IMR-90 (cell line): Measurements from ENCODE around the gene LENEP. TPM values are rescaled to one million over a fixed set of nuclear protein-coding genes. Genes with fewer than 3 reads are reported as not detected.

Experiments
- ATAC-seq: fragments of 200-7000 bp; cut with Tn5 transposase; 2 replicates; pipeline ENCODE4 v1.9.1; 2020; ENCODE audit warnings: low read depth, mild to moderate bottlenecking, moderate library complexity
- BruUV-seq: library from RNA; stranded (reverse); fragments of 400-500 nt; replicated peaks from 2 replicates; lab custom pipeline; 2021; lab: Mats Ljungman, UMichigan
- CTCF ChIA-PET: fragments of 300-600 bp; formaldehyde crosslinking; extraction: SDS; loops from one replicate; lab custom pipeline; 2021; ENCODE audit warnings: antibody characterized with exemption; lab: Yijun Ruan, JAX
- POLR2A ChIA-PET: fragments of 300-600 bp; sonication (Branson Sonifier 250); formaldehyde crosslinking; loops from one replicate; lab custom pipeline; 2022; ENCODE audit warnings: antibody characterized with exemption; ENCODE audit not compliant: unreplicated experiment; lab: Charles Lee
- DNase-seq: peaks from one replicate; pipeline ENCODE4 v3.0.0; 2013
- H2AFZ ChIP-seq: replicated peaks from 2 replicates; pipeline ENCODE3; 2013; ENCODE audit warnings: low read length, mild to moderate bottlenecking; ENCODE audit not compliant: poor library complexity
- H2AK5ac ChIP-seq: 2 replicates; pipeline ENCODE4 v1.6.1; 2013; ENCODE audit warnings: low read depth, low read length, inconsistent platforms
- H2AK9ac ChIP-seq: replicated peaks from 2 replicates; pipeline ENCODE3; 2013; ENCODE audit warnings: mild to moderate bottlenecking, low read depth, low read length, moderate library complexity; ENCODE audit not compliant: poor library complexity
- H2BK120ac ChIP-seq: 2 replicates; pipeline ENCODE4 v1.6.1; 2013; ENCODE audit warnings: low read depth, low read length, inconsistent platforms
- H2BK15ac ChIP-seq: 3 replicates; pipeline ENCODE4 v1.6.1; 2013; ENCODE audit warnings: low read depth, low read length, inconsistent platforms
- H2BK20ac ChIP-seq: 2 replicates; pipeline ENCODE4 v1.6.1; 2013; ENCODE audit warnings: low read depth, mild to moderate bottlenecking, inconsistent platforms, low read length, moderate library complexity
- H2BK5ac ChIP-seq: 2 replicates; pipeline ENCODE4 v1.6.1; 2013; ENCODE audit warnings: mild to moderate bottlenecking, low read depth, low read length, inconsistent platforms; ENCODE audit not compliant: poor library complexity, severe bottlenecking
- H3K14ac ChIP-seq: replicated peaks from 2 replicates; pipeline ENCODE4 v1.6.1; 2013; ENCODE audit warnings: low read depth, low read length, inconsistent platforms
- H3K18ac ChIP-seq: 2 replicates; pipeline ENCODE4 v1.6.1; 2013; ENCODE audit warnings: low read depth, low read length, control low read depth
- H3K23ac ChIP-seq: 2 replicates; pipeline ENCODE4 v1.6.1; 2013; ENCODE audit warnings: low read depth, low read length, inconsistent platforms
- H3K27ac ChIP-seq: 2 replicates; pipeline ENCODE4 v1.5.1; 2013; ENCODE audit warnings: mild to moderate bottlenecking, control low read depth, low read length; ENCODE audit not compliant: insufficient read depth
- H3K27me3 ChIP-seq: 2 replicates; pipeline ENCODE4 v1.6.1; 2013; ENCODE audit warnings: low read length; ENCODE audit not compliant: control insufficient read depth, insufficient read depth
- H3K36me3 ChIP-seq: 2 replicates; pipeline ENCODE4 v1.6.1; 2013; ENCODE audit warnings: low read length, mixed read lengths; ENCODE audit not compliant: control insufficient read depth, insufficient read depth
- H3K4ac ChIP-seq: 2 replicates; pipeline ENCODE4 v1.6.1; 2013; ENCODE audit warnings: low read depth, low read length, inconsistent platforms
- H3K4me1 ChIP-seq: 2 replicates; pipeline ENCODE4 v1.6.1; 2013; ENCODE audit warnings: low read length, mixed read lengths; ENCODE audit not compliant: control insufficient read depth, insufficient read depth
- H3K4me2 ChIP-seq: 2 replicates; pipeline ENCODE4 v1.6.1; 2013; ENCODE audit warnings: low read depth, mild to moderate bottlenecking, control low read depth, low read length, moderate library complexity
- H3K4me3 ChIP-seq: 2 replicates; pipeline ENCODE4 v1.5.1; 2013; ENCODE audit warnings: low read depth, mild to moderate bottlenecking, control low read depth, low read length, moderate library complexity; ENCODE audit not compliant: insufficient read depth
- H3K56ac ChIP-seq: 2 replicates; pipeline ENCODE4 v1.6.1; 2013; ENCODE audit warnings: low read length, inconsistent platforms; ENCODE audit not compliant: insufficient read depth; ENCODE audit errors: extremely low read depth
- H3K79me1 ChIP-seq, 2 experiments: 2 replicates each; pipeline ENCODE4 v1.6.1; 2013; ENCODE audit warnings: low read length in 2 of 2, inconsistent platforms in 1 of 2, low read depth in 1 of 2
- H3K9ac ChIP-seq: 2 replicates; pipeline ENCODE4 v1.6.1; 2013; ENCODE audit warnings: low read depth, low read length, control low read depth
- H3K9me1 ChIP-seq: 2 replicates; pipeline ENCODE4 v1.6.1; 2013; ENCODE audit warnings: low read length, inconsistent platforms; ENCODE audit not compliant: insufficient read depth
- H3K9me3 ChIP-seq: 2 replicates; pipeline ENCODE4 v1.6.1; 2013; ENCODE audit warnings: low read length; ENCODE audit not compliant: control insufficient read depth, insufficient read depth
- H4K20me1 ChIP-seq: 2 replicates; pipeline ENCODE4 v1.6.1; 2013; ENCODE audit warnings: low read length, inconsistent platforms; ENCODE audit not compliant: insufficient read depth
- H4K5ac ChIP-seq: 2 replicates; pipeline ENCODE4 v1.6.1; 2013; ENCODE audit warnings: mild to moderate bottlenecking, low read depth, low read length, control low read depth
- H4K8ac ChIP-seq, 2 experiments: 2 replicates each; pipeline ENCODE4 v1.6.1; 2013; ENCODE audit warnings: low read depth in 2 of 2, low read length in 2 of 2, control low read depth in 1 of 2, inconsistent platforms in 1 of 2
- H4K91ac ChIP-seq: 2 replicates; pipeline ENCODE4 v1.6.1; 2013; ENCODE audit warnings: low read depth, low read length, inconsistent platforms; ENCODE audit not compliant: insufficient read depth
- BHLHE40 ChIP-seq: fragments of 150-350 bp; IDR thresholded peaks from 2 replicates; pipeline ENCODE4 v1.6.1; 2016; ENCODE audit warnings: mild to moderate bottlenecking, low read depth, low read length
- MXI1 ChIP-seq: IDR thresholded peaks from 2 replicates; pipeline ENCODE4 v1.6.1; 2012; ENCODE audit warnings: low read depth, mild to moderate bottlenecking, low read length, moderate library complexity, borderline replicate concordance
- NFE2L2 ChIP-seq: fragments of 150-350 bp; IDR thresholded peaks from 2 replicates; pipeline ENCODE4 v1.6.1; 2016; ENCODE audit warnings: low read depth, mild to moderate bottlenecking, low read length
- RAD21 ChIP-seq: IDR thresholded peaks from 2 replicates; pipeline ENCODE4 v1.6.1; 2012; ENCODE audit warnings: low read length, improper control_type of control experiment
- RCOR1 ChIP-seq: IDR thresholded peaks from 2 replicates; pipeline ENCODE4 v1.6.1; 2012; ENCODE audit warnings: mild to moderate bottlenecking, low read length, improper control_type of control experiment; ENCODE audit not compliant: insufficient replicate concordance
- RFX5 ChIP-seq: IDR thresholded peaks from 2 replicates; pipeline ENCODE4 v1.8.0; 2012; ENCODE audit warnings: low read depth, mild to moderate bottlenecking, low read length, moderate library complexity
- WGBS, 2 experiments: methylation state at CpG; one replicate each; pipeline versions ENCODE4 v1.1.5 to v1.1.7; 2013; ENCODE audit warnings: missing lambda C conversion rate in 2 of 2; ENCODE audit not compliant: insufficient read length in 1 of 2; ENCODE audit errors: extremely low coverage in 2 of 2; 5-methylcytosine and 5-hydroxymethylcytosine counted together
- dilution Hi-C: fragments of 300-500 bp; cut with HindIII; formaldehyde crosslinking; loops from one replicate; pipeline ENCODE4 v1.14.3; 2018; ENCODE audit warnings: low sequenced_read_pairs; ENCODE audit not compliant: unreplicated experiment
- in situ Hi-C: fragments of 300-500 bp; cut with MboI; formaldehyde crosslinking; loops from 3 replicates; pipeline ENCODE4 v1.14.3; 2019; ENCODE audit warnings: low sequenced_read_pairs, inconsistent platforms, mixed read lengths
- intact Hi-C: fragments of 100-400 bp; cut with micrococcal nuclease; formaldehyde crosslinking; loops from 2 replicates; pipeline ENCODE4 v1.10.0; 2022
- polyA plus RNA-seq, 3 experiments: library from polyadenylated mRNA; depleted of rRNA; stranded (reverse); fragments of >200 nt; gene quantifications; 2 replicates each; pipeline ENCODE4 v1.2.3, GENCODE V29; 2012; ENCODE audit warnings: low replicate concordance in 1 of 3
- total RNA-seq: library from RNA; depleted of rRNA; stranded (reverse); fragments of >200 nt; gene quantifications from 2 replicates; pipeline ENCODE4 v1.2.3, GENCODE V29; 2012
- TF ChIP-seq, protein P1 (sequence below): fragments of 150-350 bp; IDR thresholded peaks from 2 replicates; pipeline ENCODE4 v1.6.1; 2016; ENCODE audit warnings: low read depth, mild to moderate bottlenecking, low read length, moderate library complexity, borderline replicate concordance
- TF ChIP-seq, protein P2 (sequence below): fragments of 150-350 bp; IDR thresholded peaks from 2 replicates; pipeline ENCODE4 v1.6.1; 2017; ENCODE audit warnings: mild to moderate bottlenecking, antibody characterized with exemption, low read length, low read depth

The LENEP gene
- total and polyA plus RNA-seq, 2 of the 4 experiments (the other 2 are of a cell fraction): not detected

DNA sequence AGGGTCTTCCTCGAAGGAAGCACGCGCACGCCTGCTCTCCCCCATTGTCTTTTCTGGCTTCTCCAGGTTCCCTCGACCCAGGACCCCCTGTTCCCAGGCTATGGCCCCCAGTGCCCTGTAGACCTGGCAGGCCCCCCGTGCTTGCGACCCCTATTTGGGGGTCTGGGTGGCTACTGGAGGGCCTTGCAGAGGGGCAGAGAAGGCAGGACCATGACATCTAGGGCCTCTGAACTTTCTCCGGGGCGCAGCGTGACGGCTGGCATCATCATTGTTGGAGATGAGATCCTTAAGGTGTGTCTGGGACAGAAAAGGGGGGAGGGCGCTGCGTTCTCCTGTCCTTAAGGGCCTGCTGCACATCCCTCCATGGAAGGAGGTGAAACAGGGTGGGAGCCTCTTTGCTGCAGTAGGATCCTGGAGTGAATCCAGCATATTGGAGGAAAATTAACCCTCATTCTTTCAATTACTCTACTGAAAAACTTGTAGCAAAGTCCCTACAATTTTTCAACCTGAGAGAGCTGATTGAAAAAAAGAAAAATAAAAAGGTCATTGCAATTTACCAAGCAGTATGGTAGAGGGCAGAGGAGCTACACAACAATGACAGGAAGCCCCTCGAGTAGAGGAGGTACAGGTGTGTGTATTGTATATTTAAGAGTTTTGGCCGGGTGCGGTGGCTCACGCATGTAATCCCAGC lies 9.5 kb upstream of the LENEP start:
- BruUV-seq: no TSS peak
- Histone ChIP-seq H3K14ac (no peak overlapping the region; the same call in 1 of the 2 replicates), H2AK5ac (peak overlapping the region; percentile 7; the same call in 1 of the 2 replicates), H3K27me3 (no peaks in the 10 kb centered on the region), H3K9me3 (no peaks in the 10 kb centered on the region), H3K23ac (peak overlapping the region; percentile 72; the same call in 1 of the 2 replicates), H4K20me1 (peaks cover 6% of the 10 kb centered on the region; the same call in 1 of the 2 replicates), H2AFZ (peak overlapping the region; percentile 12), H3K79me1 (peaks cover 16 to 55% of the 10 kb centered on the region in 2 experiments; a peak in 3 of 4 replicates), H3K4me2 (peak overlapping the region; percentile 76), H3K9me1 (0 out of 2 replicates have a peak, but pooled peaks cover 3% of the 10 kb centered on the region), H2AK9ac (peak overlapping the region; percentile 88), H3K27ac (peak overlapping the region; percentile 3; the same call in 1 of the 2 replicates), H3K36me3 (peaks cover 13% of the 10 kb centered on the region), H3K4me1 (peaks cover 3% of the 10 kb centered on the region), H4K91ac (peak overlapping the region; percentile 49), H3K56ac (peak overlapping the region; percentile 80; the same call in 1 of the 2 replicates), H3K4ac (peak overlapping the region; percentile 70), H2BK120ac (no peak overlapping the region), H2BK15ac (no peak overlapping the region), H2BK5ac (no peak overlapping the region), H3K18ac (no peak overlapping the region), H4K5ac (no peak overlapping the region; the same call in 1 of the 2 replicates), H4K8ac (peak overlapping the region; percentile 71 to 95; a peak in 3 of 4 replicates), H3K9ac (peak overlapping the region; percentile 92), H3K4me3 (peak overlapping the region; percentile 78), H2BK20ac (no peak overlapping the region)
- WGBS, 2 experiments: 20% methylated on average over 1 of the region's 17 CpGs; no CpG with 5 or more reads in 1 of the 2 experiments
- POLR2A ChIA-PET: interaction anchor here (1.0 to 1.1 kb wide), 2 partner anchors 9 to 11 kb away, joined by 3 to 5 read pairs; no protein-coding TSS in a partner anchor
- intact Hi-C loops (no loop called here), in situ Hi-C loops (no loop called here), dilution Hi-C loops (no loop called here)
- DNase-seq (no peak), ATAC-seq (no peak)
- TF ChIP-seq, protein P1, sequence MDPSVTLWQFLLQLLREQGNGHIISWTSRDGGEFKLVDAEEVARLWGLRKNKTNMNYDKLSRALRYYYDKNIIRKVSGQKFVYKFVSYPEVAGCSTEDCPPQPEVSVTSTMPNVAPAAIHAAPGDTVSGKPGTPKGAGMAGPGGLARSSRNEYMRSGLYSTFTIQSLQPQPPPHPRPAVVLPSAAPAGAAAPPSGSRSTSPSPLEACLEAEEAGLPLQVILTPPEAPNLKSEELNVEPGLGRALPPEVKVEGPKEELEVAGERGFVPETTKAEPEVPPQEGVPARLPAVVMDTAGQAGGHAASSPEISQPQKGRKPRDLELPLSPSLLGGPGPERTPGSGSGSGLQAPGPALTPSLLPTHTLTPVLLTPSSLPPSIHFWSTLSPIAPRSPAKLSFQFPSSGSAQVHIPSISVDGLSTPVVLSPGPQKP: no peak
- TF ChIP-seq RAD21 (no peak), BHLHE40 (no peak), RCOR1 (no peak), MXI1 (no peak), NFE2L2 (no peak), RFX5 (no peak)
- TF ChIP-seq, protein P2, sequence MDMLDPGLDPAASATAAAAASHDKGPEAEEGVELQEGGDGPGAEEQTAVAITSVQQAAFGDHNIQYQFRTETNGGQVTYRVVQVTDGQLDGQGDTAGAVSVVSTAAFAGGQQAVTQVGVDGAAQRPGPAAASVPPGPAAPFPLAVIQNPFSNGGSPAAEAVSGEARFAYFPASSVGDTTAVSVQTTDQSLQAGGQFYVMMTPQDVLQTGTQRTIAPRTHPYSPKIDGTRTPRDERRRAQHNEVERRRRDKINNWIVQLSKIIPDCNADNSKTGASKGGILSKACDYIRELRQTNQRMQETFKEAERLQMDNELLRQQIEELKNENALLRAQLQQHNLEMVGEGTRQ: no peak
- CTCF ChIA-PET: interaction anchor here (1.8 kb wide), 1 partner anchor 13 kb away, joined by 5 read pairs; the partner anchor contains the start of gene SHC1
